ENCODE measurements around the gene CDH13. TPM values are rescaled to one million over a fixed set of nuclear protein-coding genes. Genes with fewer than 3 reads are reported as not detected.

Gene CDH13
- total RNA-seq, 1 donor from 2014 or later, result 22.9 TPM

- DNase-seq (ENCODE audit: low read depth), result no peak
Observed at GRCh38 chr16:83354015-83354414, 727.2 kb downstream of the CDH13 start.

DNA sequence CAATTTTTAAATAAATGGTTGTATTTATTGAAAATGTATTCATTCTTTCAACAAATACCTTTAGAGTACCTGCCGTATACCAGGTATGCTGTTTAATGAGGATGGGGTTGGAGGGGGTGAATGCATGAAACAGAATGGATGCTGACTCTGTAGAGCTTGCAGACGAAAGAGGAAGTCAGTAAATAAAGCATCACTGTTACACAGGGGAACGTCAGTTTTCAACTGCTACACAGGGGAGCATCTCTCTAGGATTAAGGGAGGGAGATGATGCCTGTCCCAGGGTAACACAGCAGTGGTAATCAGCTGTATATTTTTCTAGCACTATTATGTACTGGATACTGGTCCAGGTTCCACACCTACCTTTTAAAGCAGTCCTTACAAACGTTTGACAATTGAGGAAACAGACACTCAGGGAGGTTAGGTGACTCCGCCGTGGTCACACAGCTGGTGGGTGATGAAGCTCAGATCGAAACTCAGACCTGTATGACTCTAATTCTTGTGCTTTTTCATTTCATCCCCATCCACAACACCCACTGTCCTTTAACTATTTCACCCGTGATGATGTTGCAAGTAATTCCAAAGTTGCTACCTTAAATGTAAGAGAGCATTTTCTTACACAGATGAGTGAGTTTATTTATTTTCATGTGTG is 728.9 kb downstream of the CDH13 start:
- DNase-seq (ENCODE audit: low read depth), result no peak

GRCh38 chr16:83356266-83356665 is 729.5 kb downstream of the CDH13 start:
- DNase-seq (ENCODE audit: low read depth), result peak; percentile 61

- no peak for DNase-seq (ENCODE audit: low read depth)
Observed at GRCh38 chr16:83356986-83357385, 730.2 kb downstream of the CDH13 start.

DNA sequence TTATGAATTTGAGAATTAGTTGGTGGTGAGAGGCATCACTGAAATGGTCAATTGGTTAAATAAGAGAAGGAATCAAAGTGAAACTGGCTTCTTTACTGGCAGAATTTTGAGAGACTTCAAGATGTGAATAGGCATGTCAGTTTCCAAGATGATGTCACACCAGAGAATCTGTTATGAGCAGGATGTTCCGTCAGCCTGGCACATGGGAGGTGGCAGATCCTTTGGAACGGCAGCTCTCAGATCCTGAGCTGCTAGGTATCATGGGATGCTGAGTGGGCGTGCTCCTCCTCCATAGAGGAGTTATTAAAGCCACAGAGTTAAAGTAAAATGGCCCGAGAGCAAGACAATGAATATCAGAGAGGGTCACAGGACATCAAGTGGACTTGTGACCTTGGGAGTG is 736.8 kb downstream of the CDH13 start:
- DNase-seq (ENCODE audit: low read depth), result no peak

- peak; percentile 62 for DNase-seq (ENCODE audit: low read depth)
Observed at GRCh38 chr16:83365166-83365565, 738.4 kb downstream of the CDH13 start.

DNA sequence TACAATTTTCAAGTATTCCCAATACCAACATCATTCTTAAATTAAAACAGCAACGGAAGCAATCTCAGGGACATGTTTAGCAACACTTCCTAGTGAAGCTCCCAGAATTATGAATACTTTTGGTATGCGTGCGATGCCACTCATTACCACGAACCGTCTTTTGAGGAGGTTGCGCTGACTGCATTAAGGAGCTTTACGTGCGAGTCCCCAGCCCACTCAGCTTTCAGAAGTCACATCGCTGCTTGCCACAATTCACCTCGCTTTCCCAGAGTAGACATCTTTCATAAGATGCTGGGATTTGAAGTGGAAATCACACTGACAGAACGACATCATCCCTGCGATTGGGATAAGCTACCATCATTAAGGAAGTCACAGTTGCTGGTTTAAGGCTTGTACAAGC is 739.5 kb downstream of the CDH13 start:
- DNase-seq (ENCODE audit: low read depth), result no peak

DNA sequence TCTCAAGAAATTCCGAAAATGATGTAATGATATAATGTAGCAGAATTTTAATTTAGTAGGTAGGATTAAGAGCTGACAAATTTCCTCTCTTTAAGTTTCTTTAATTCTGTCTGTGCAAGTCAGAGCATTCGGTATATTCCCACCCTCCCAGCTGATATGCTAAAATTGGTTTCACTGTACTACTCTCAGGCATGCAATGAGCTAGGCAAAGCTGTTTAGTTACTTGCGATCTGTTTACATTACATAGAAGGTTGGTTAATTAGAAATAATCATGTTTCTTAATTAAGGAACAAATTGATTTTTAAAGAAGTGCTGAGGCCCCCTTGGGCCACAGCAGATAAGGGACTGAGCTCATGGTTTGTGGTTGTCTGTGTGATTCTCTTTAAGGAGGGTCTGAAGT is 748.2 kb downstream of the CDH13 start:
- DNase-seq (ENCODE audit: low read depth), result no peak

GRCh38 chr16:83389751-83390150 is 763.0 kb downstream of the CDH13 start:
- no peak for DNase-seq (ENCODE audit: low read depth)

DNA sequence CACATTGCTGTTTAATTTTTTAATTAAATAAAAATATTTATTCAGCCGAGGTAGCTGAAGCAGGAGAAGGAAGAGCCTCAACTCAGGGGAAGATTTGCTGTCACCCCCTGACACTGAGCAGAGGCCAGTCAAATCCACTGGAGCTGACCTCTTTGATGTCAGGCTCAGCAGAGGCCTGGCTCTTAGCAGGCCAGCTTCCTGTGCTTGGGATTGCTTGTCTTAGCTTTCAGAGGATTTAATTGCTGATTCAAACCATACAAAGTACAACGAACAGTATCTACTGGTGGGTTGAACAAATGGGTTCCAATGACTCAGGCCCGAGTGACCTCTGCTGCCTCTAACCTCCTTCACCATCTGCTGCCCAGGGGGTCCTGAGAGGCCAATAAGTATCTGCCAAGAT is 764.0 kb downstream of the CDH13 start:
- DNase-seq (ENCODE audit: low read depth), result no peak

DNA sequence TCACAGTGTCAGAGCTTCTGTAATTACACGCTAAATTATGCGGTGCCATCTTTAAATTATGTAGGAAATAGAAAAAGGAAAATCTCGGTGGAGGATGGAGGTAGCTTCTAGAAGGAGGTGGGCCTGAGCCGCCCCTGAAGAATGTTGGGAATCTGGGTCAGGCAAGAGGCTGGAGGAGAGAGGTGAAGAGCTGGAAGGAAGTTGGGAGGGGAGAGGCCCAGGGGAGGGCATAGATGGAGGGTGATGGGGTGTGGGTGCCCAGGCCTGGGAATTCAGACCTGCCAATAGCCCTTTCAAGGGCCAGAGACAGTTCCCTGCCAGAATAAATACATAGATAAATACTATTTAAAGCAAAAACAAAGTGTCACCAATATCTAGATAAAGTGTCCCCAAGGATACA is 766.0 kb downstream of the CDH13 start:
- DNase-seq (ENCODE audit: low read depth), result no peak

DNA sequence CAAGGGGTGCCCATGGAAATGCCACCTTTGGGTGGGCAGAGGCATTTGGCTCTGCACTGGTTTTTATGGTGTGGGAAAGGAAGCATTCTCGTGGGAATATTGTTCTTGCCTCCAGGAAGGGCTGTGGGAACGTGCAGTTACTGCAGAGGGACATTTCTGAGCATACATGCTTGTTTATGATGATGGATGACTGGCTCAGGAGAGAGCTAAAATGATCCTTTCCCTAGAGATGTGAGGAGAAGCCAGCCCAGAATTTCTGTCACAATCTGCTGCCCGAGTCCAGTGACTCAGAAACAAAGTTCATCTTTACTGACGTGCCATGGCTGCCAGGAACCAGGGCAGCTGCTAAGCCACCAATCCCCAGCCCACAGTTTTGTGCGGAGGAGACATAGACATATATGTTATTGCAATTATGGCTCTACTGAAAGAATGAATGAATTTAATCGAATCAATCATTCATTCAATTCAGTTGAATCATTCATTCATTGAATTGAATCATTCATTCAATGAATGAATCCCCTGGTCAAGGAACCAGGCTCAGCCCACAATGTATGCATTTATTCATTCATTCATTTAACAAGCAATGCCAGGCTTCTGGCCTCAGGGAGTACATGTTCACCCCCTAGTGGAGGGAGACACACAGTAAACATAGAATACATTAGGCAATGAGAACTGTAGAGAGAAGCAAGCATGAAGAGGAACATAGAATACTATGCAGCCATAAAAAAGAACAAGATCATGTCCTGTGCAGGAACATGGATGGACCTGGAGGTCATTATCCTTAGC is 766.6 kb downstream of the CDH13 start:
- peak; percentile 6 for DNase-seq (ENCODE audit: low read depth)

DNA sequence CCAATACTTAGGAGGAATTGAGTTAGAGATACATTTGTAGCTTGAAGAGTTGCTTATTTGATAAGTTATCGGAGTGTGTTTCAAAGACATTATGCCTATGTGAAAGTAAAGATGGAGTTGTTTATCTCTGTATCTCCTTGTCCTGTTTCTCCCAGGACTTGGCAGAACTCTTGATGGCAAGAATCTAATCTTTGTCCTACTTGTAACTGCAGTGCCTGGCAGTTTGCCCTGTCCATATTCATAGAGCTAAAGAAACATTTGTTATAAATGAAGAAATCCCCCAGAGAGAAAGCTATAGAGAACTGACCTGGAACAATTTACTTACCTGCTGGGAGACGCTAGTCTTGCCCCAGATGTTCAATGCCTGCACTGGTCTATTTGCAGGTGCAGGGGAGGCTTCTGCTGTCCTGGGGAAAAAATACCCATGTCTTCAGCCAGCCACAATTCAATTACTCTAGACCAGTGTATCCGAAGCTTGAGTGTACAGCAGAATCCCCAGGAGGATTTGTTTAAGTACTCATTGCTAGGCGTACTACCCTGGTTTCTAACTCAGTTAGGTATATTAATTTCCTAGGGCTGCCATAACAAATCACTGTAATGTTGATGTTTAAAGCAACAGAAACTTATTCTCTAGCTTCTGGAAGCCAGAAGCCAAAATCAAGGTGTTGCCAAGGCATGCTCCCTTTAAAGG is 771.0 kb downstream of the CDH13 start:
- no peak for DNase-seq (ENCODE audit: low read depth)

- peak; percentile 14 for DNase-seq (ENCODE audit: low read depth)
Observed at GRCh38 chr16:83400234-83400633, 773.5 kb downstream of the CDH13 start.

GRCh38 chr16:83402160-83402814 is 775.5 kb downstream of the CDH13 start:
- peak; percentile 17 for DNase-seq (ENCODE audit: low read depth)

- peak; percentile 69 for DNase-seq (ENCODE audit: low read depth)
Observed at GRCh38 chr16:83402967-83403366, 776.2 kb downstream of the CDH13 start.

DNA sequence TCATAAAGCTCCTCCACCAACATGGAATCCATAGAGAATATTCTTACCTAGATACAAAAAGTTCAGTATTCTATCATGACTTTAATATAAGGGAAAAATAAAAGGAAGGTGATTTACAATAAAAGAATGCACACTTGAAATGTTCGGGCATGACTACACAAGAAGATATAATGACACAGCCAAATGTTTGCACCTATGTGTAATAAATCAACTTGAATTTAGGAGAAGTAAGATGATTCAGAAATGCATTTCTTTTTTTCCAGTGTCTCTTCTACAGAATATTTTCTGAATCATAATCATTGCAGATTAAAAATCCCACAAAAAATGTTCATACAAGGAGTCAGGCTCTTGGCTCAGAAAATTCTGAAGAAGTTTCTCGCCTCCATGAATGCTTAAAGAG is 777.0 kb downstream of the CDH13 start:
- DNase-seq (ENCODE audit: low read depth), result peak; percentile 38

DNA sequence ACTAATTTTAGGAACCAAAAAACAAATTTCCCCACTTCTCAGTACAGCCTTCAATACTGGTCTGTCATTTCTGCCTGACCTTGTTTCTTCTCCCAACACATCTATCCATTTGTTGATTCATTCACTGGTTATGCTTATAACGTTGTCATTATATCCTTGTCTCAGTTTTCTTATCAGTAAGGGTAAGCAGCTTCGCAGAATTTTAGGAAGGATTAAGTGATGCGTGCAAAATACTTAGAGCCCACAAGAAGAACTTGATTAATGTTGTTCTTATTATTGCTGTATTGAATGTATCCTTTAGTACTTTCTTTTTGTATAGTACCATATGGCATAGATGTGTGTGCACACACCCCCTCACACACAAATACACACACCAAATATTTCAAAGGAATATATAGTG is 777.5 kb downstream of the CDH13 start:
- DNase-seq (ENCODE audit: low read depth), result no peak

GRCh38 chr16:83407928-83408327 is 781.2 kb downstream of the CDH13 start:
- DNase-seq (ENCODE audit: low read depth), result no peak

GRCh38 chr16:83409347-83409746 is 782.6 kb downstream of the CDH13 start:
- no peak for DNase-seq (ENCODE audit: low read depth)

- DNase-seq (ENCODE audit: low read depth), result no peak
Observed at GRCh38 chr16:83418565-83418964, 791.8 kb downstream of the CDH13 start.

DNA sequence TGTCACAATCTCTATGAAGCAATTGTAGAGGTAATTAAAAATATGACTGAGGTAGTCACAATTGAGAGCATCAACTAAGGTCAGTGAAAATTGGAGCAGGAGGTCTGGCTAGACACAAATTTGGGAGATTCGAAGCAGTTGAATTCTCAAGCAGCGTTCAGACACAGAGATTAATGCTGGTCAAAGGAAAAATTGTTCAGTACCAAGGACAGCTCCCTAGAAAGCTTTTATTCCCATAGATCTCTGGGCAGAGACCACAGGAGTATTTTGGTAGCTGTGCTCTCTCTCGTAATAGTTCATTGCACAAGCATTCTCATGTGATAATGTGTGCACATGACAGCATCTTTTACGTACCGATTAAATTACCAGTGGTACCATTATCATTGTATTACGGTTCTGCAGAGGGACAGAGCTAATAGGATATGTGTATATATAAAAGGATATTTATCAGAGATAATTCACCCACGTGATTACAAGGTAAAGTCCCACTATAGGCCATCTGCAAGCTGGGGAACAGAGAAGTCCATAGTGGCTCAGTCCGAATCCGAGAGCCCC is 793.5 kb downstream of the CDH13 start:
- DNase-seq (ENCODE audit: low read depth), result peak; percentile 30
